GM12874 (cell line): ENCODE data around the gene TUBB4B.

Experiments
- TF ChIP-seq, protein P1 (sequence below): IDR thresholded peaks from 2 replicates; pipeline ENCODE4 v1.5.1; 2011; ENCODE audit warnings: low read depth, mild to moderate bottlenecking, control low read depth, low read length, moderate library complexity; ENCODE audit not compliant: insufficient read depth

The TUBB4B gene

DNA sequence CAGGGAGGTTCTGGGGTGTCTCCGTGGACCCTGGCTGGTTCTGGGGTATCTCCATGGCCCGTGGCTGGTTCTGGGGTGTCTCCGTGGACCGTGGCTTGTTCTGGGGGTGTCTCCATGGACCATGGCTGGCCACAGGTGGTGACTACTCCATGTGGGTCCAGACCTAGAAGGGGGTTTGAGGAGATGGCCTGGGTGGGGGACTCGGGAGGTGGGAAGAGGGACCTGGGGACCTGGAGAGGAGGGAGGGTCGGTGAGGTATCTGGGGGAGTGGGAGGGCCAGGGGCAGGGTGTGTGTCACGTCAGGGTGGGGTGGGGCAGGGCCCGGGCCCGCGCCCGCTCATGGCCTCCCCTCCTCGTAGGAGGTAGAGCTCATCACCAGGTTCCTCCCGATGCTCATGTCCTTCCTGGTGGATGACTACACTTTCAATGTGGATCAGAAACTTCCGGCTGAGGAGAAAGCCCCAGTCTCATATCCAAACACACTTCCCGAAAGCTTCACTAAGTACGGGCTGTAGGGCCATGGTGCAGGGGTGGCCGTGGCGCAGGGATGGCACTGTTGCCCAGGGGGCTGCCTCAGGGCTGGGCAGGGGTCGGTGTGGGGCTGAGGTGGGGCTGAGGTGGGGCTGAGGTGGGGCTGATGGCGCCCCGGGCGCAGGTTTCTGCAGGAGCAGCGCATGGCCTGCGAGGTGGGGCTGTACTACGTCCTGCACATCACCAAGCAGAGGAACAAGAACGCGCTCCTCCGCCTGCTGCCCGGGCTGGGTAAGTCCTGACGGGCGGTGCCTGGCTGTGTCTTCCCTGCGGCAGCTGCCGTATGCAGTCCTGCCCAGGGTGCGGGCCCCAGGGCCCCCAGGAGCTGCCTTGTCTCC lies 25.7 kb downstream of the TUBB4B start:
- TF ChIP-seq, protein P1, sequence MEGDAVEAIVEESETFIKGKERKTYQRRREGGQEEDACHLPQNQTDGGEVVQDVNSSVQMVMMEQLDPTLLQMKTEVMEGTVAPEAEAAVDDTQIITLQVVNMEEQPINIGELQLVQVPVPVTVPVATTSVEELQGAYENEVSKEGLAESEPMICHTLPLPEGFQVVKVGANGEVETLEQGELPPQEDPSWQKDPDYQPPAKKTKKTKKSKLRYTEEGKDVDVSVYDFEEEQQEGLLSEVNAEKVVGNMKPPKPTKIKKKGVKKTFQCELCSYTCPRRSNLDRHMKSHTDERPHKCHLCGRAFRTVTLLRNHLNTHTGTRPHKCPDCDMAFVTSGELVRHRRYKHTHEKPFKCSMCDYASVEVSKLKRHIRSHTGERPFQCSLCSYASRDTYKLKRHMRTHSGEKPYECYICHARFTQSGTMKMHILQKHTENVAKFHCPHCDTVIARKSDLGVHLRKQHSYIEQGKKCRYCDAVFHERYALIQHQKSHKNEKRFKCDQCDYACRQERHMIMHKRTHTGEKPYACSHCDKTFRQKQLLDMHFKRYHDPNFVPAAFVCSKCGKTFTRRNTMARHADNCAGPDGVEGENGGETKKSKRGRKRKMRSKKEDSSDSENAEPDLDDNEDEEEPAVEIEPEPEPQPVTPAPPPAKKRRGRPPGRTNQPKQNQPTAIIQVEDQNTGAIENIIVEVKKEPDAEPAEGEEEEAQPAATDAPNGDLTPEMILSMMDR = no peak

DNA sequence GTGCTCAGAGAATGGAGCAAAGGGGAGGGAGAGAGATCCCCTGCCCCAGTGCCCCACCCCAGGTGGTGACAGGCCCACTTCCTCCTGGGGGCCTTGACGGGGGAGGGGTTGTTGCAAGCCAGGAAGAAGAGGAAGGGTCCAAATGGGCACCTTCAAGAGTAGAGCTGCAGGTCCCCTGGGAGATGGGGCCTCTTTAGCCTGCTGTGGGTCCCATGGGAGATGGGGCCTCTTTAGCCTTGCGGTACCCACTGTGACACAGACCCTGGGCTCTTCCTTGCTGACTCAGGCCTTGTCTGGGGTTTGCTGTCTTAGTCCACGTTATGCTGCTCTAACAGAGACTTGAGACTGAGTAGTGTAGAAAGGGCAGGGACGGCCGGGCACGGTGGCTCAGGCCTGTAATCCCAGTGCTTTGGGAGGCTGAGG lies 26.9 kb downstream of the TUBB4B start:
- TF ChIP-seq, protein P1 = no peak

DNA sequence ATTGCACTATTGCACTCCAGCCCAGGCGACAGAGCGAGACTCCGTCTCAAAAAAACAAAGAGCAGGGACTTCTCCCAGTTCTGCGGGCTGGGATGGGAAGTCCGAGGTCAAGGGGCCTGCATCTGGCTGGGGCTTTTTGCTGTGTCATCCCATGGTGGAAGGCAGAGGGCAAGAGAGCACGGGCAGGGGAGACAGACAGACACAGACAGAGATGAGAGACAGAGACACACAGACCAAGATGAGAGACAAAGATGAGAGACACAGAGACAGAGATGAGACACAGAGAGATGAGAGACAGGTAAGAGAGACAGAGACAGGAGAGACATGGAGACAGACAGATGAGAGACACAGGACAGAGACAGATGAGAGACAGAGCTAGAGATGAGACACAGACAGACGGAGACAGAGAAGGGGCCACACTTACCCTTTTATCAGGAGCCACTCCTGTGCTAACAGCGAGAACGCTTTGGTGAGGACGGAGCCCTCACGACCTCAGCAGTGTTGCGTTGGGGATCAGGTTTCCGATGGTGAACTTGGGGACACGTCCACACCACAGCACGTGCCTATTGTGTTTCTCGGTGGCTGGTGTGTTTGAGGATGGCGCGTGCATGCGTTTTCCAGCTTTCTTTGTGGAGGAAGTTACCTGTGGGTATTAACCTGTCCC lies 27.6 kb downstream of the TUBB4B start:
- TF ChIP-seq, protein P1 = no peak

DNA sequence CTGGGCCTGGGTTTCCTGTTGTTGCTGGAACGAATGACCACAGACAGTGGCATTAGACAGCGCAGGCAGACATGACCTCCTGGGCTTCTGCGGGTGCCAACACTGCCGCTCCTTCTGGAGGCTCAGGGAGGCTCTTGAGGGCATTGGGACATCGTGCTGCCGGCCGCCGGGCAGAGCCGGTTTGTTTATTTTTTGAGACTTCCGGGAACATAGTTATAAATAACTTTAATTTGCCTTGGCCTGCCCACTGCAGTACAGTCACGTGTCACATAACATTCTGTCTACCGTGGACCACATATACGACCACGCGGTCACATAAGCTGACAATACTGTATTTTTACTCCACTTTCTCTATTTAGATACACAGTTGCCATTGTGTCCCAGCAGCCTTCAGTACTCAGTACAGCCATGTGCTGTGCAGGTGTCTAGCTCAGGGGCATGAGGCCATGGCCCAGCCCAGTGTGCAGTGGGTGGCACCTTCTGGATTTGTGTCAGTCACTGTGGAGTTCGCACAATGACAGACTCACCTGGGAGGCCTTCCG lies 28.2 kb downstream of the TUBB4B start:
- TF ChIP-seq, protein P1 = no peak

DNA sequence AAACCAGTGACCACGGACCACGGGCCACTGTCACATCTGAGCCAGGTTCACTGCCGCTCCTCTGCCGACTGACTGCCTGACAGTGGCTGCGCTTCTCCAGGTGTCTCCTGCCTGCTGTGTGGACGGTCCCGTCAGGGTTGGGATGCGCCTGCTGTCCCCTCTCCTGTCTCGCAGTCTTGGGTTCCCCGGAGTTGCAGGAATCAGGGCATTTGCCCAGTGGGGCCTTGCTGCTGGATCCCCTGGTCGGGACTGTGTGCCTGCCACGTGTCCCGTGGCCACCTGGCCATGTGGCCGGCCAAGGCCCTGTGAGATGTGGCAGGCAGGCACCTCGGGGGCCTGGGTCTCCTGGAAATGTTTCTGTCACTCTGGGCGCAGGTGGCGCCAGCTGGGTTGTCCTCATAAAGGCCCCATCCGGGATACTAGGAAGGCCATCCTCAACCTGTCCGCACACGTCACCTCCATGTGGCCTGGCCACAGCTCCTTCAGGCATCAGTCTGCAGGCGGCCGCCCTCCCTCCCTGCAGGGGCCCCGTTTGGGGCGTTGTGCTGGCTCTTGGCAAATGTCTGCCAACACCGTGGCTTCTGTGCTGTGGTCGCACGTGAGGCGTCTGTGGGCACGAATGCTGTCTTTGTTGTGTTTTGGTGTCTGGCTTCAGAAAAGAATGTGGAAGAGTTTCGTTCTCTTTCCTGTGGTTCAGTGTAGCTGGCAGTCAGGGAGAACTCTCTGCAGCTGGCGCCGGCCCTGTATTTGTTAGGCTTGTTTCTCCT lies 30.0 kb downstream of the TUBB4B start:
- TF ChIP-seq, protein P1 = no peak

DNA sequence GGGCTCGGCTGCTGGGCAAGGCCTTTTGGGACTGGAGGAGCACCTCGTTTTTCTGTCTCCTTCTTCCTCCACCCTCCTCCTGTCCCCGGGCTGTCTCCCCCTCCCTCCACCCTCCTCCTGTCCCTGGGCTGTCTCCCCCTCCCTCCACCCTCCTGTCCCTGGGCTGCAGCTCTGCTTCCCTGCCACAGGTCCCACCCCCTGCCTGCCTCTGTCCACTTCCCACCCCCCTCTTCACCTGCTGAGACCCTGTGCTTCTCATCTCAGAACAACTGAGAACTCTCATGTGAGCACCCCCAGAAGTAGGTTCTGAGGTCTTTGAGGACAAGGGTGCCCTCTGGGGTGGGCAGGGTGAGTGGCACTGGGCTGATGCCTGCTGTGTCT lies 30.6 kb downstream of the TUBB4B start:
- TF ChIP-seq, protein P1 = no peak
